HEK293 (cell line): ENCODE results near the gene LGR5.

Experiments
- CTCF ChIA-PET: fragments of 350-600 bp; formaldehyde crosslinking; extraction: SDS; loops from one replicate; lab custom pipeline; 2021; ENCODE audit warnings: antibody characterized with exemption; lab: Yijun Ruan, JAX
- POLR2A ChIA-PET: fragments of 300-600 bp; formaldehyde crosslinking; extraction: SDS; loops from one replicate; lab custom pipeline; 2020; ENCODE audit warnings: antibody characterized with exemption, inconsistent platforms; lab: Yijun Ruan, JAX
- H3K27ac ChIP-seq: fragments of 200-500 bp; sonication (Bioruptor generic); 2 replicates; pipeline ENCODE4 v1.5.1; 2014; ENCODE audit warnings: low read depth, low read length, control low read depth, inconsistent platforms; ENCODE audit errors: extremely low read depth
- H3K36me3 ChIP-seq, 2 experiments: fragments of 200-500 bp in 1 of 2; sonication (Bioruptor generic) in 1 of 2; 1 replicate in 1 of 2; 2 replicates in 1 of 2; pipeline ENCODE4 v1.5.1; 2014 to 2017; ENCODE audit warnings: inconsistent platforms in 2 of 2, low read length in 2 of 2; ENCODE audit not compliant: control insufficient read depth in 2 of 2, insufficient read depth in 1 of 2
- H3K4me1 ChIP-seq: fragments of 200-500 bp; sonication (Bioruptor generic); 2 replicates; pipeline ENCODE4 v1.5.1; 2014; ENCODE audit warnings: mild to moderate bottlenecking, low read length, inconsistent platforms; ENCODE audit not compliant: control insufficient read depth, insufficient read depth
- H3K4me3 ChIP-seq: 2 replicates; pipeline ENCODE4 v1.5.1; 2011; ENCODE audit warnings: low read depth, mild to moderate bottlenecking, control low read depth, low read length, moderate library complexity
- H3K9me3 ChIP-seq: fragments of 200-500 bp; sonication (Bioruptor generic); 2 replicates; pipeline ENCODE4 v1.5.1; 2014; ENCODE audit warnings: low read depth, low read length, inconsistent platforms; ENCODE audit not compliant: control insufficient read depth, insufficient read depth
- BCL11A ChIP-seq: fragments of 450-650 bp; formaldehyde crosslinking; IDR thresholded peaks from 2 replicates; pipeline ENCODE4 v1.5.1; 2016; ENCODE audit warnings: low read depth, missing biosample characterization, missing genetic modification characterization
- EGR2 ChIP-seq: fragments of 450-650 bp; formaldehyde crosslinking; IDR thresholded peaks from 2 replicates; pipeline ENCODE4 v1.5.1; 2016; ENCODE audit warnings: low read depth, missing biosample characterization, missing genetic modification characterization
- GFI1B ChIP-seq: fragments of 450-650 bp; formaldehyde crosslinking; IDR thresholded peaks from 2 replicates; pipeline ENCODE4 v1.5.1; 2016; ENCODE audit warnings: missing biosample characterization, missing genetic modification characterization
- HOXA7 ChIP-seq: sonication (generic); formaldehyde crosslinking; IDR thresholded peaks from 2 replicates; pipeline ENCODE4 v1.8.1; 2022; ENCODE audit warnings: missing genetic modification reagents, borderline replicate concordance
- IKZF3 ChIP-seq: fragments of 450-650 bp; IDR thresholded peaks from 2 replicates; pipeline ENCODE4 v1.5.0; 2018; ENCODE audit warnings: missing biosample characterization, mild to moderate bottlenecking, missing genetic modification characterization, moderate library complexity
- MYNN ChIP-seq: fragments of 450-650 bp; formaldehyde crosslinking; IDR thresholded peaks from 2 replicates; pipeline ENCODE4 v1.5.1; 2016; ENCODE audit warnings: missing biosample characterization, missing genetic modification characterization, borderline replicate concordance
- PATZ1 ChIP-seq: fragments of 450-650 bp; formaldehyde crosslinking; IDR thresholded peaks from 2 replicates; pipeline ENCODE4 v1.5.1; 2016; ENCODE audit warnings: missing biosample characterization, missing genetic modification characterization
- SETDB1 ChIP-seq: IDR thresholded peaks from one replicate; pipeline ENCODE4 v1.6.1; 2017; ENCODE audit warnings: mild to moderate bottlenecking, low read length, moderate library complexity, mixed read lengths; ENCODE audit not compliant: insufficient read length
- SP7 ChIP-seq: fragments of 450-650 bp; formaldehyde crosslinking; IDR thresholded peaks from 2 replicates; pipeline ENCODE4 v1.5.1; 2016; ENCODE audit warnings: missing biosample characterization, missing genetic modification characterization
- TRIM28 ChIP-seq: IDR thresholded peaks from 2 replicates; pipeline ENCODE4 v1.6.1; 2011; ENCODE audit warnings: low read length, control low read depth, borderline replicate concordance
- ZFHX2 ChIP-seq: fragments of 450-650 bp; formaldehyde crosslinking; conservative IDR thresholded peaks from 2 replicates; pipeline ENCODE4 v1.5.1; 2016; ENCODE audit warnings: missing biosample characterization, missing genetic modification characterization
- ZFP37 ChIP-seq: fragments of 450-650 bp; formaldehyde crosslinking; IDR thresholded peaks from 2 replicates; pipeline ENCODE4 v1.5.1; 2016; ENCODE audit warnings: missing biosample characterization, missing genetic modification characterization
- ZFP69B ChIP-seq: fragments of 450-650 bp; formaldehyde crosslinking; IDR thresholded peaks from 2 replicates; pipeline ENCODE4 v1.5.1; 2016; ENCODE audit warnings: missing biosample characterization, missing genetic modification characterization
- ZNF10 ChIP-seq: fragments of 450-650 bp; formaldehyde crosslinking; IDR thresholded peaks from 2 replicates; pipeline ENCODE4 v1.5.1; 2017; ENCODE audit warnings: missing biosample characterization, missing genetic modification characterization
- ZNF121 ChIP-seq: fragments of 450-650 bp; formaldehyde crosslinking; IDR thresholded peaks from 2 replicates; pipeline ENCODE4 v1.5.1; 2016; ENCODE audit warnings: missing biosample characterization, missing genetic modification characterization
- ZNF157 ChIP-seq: fragments of 450-650 bp; formaldehyde crosslinking; IDR thresholded peaks from 2 replicates; pipeline ENCODE4 v1.5.1; 2016; ENCODE audit warnings: missing biosample characterization, missing genetic modification characterization
- ZNF175 ChIP-seq: fragments of 450-650 bp; formaldehyde crosslinking; IDR thresholded peaks from 2 replicates; pipeline ENCODE4 v1.5.1; 2016; ENCODE audit warnings: missing biosample characterization, missing genetic modification characterization
- ZNF184 ChIP-seq: fragments of 450-650 bp; IDR thresholded peaks from 2 replicates; pipeline ENCODE4 v1.5.1; 2018; ENCODE audit warnings: missing biosample characterization, mild to moderate bottlenecking, missing genetic modification characterization
- ZNF2 ChIP-seq: fragments of 450-650 bp; formaldehyde crosslinking; IDR thresholded peaks from 2 replicates; pipeline ENCODE4 v1.5.1; 2016; ENCODE audit warnings: missing biosample characterization, missing genetic modification characterization
- ZNF324 ChIP-seq: fragments of 450-650 bp; formaldehyde crosslinking; IDR thresholded peaks from 2 replicates; pipeline ENCODE4 v1.5.1; 2016; ENCODE audit warnings: missing biosample characterization, missing genetic modification characterization
- ZNF335 ChIP-seq: fragments of 450-650 bp; formaldehyde crosslinking; conservative IDR thresholded peaks from 2 replicates; pipeline ENCODE4 v1.5.1; 2016; ENCODE audit warnings: missing biosample characterization, missing genetic modification characterization
- ZNF341 ChIP-seq: fragments of 450-650 bp; formaldehyde crosslinking; IDR thresholded peaks from 2 replicates; pipeline ENCODE4; 2016; ENCODE audit warnings: low read depth, missing biosample characterization, missing genetic modification characterization
- ZNF521 ChIP-seq: fragments of 450-650 bp; formaldehyde crosslinking; IDR thresholded peaks from 2 replicates; pipeline ENCODE4 v1.5.1; 2017; ENCODE audit warnings: missing biosample characterization, mild to moderate bottlenecking, missing genetic modification characterization
- ZNF548 ChIP-seq: fragments of 450-650 bp; formaldehyde crosslinking; IDR thresholded peaks from 2 replicates; pipeline ENCODE4 v1.5.1; 2016; ENCODE audit warnings: missing biosample characterization, missing genetic modification characterization
- ZNF624 ChIP-seq: fragments of 450-650 bp; formaldehyde crosslinking; IDR thresholded peaks from 2 replicates; pipeline ENCODE4 v1.5.1; 2017; ENCODE audit warnings: missing biosample characterization, missing genetic modification characterization
- ZNF629 ChIP-seq: fragments of 450-650 bp; formaldehyde crosslinking; IDR thresholded peaks from 2 replicates; pipeline ENCODE4 v1.5.1; 2017; ENCODE audit warnings: missing biosample characterization, missing genetic modification characterization
- ZNF660 ChIP-seq: fragments of 450-650 bp; IDR thresholded peaks from 2 replicates; pipeline ENCODE4 v1.5.1; 2018; ENCODE audit warnings: missing biosample characterization, mild to moderate bottlenecking, missing genetic modification characterization
- ZNF768 ChIP-seq: fragments of 450-650 bp; formaldehyde crosslinking; IDR thresholded peaks from 2 replicates; pipeline ENCODE4 v1.5.1; 2018; ENCODE audit warnings: missing biosample characterization, mild to moderate bottlenecking, missing genetic modification characterization
- ZXDB ChIP-seq: fragments of 450-650 bp; formaldehyde crosslinking; IDR thresholded peaks from 2 replicates; pipeline ENCODE4 v1.5.1; 2016; ENCODE audit warnings: missing biosample characterization, missing genetic modification characterization
- TF ChIP-seq, protein P1 (sequence below): fragments of 450-650 bp; formaldehyde crosslinking; IDR thresholded peaks from 2 replicates; pipeline ENCODE4 v1.5.1; 2017; ENCODE audit warnings: missing biosample characterization, missing genetic modification characterization
- TF ChIP-seq, protein P2 (sequence below): fragments of 450-650 bp; formaldehyde crosslinking; IDR thresholded peaks from 2 replicates; pipeline ENCODE4 v1.5.1; 2016; ENCODE audit warnings: missing biosample characterization, missing genetic modification characterization, low read depth
- TF ChIP-seq, protein P3 (sequence below): fragments of 450-650 bp; formaldehyde crosslinking; IDR thresholded peaks from 2 replicates; pipeline ENCODE4 v1.5.1; 2016; ENCODE audit warnings: missing biosample characterization, missing genetic modification characterization

LGR5 gene

DNA sequence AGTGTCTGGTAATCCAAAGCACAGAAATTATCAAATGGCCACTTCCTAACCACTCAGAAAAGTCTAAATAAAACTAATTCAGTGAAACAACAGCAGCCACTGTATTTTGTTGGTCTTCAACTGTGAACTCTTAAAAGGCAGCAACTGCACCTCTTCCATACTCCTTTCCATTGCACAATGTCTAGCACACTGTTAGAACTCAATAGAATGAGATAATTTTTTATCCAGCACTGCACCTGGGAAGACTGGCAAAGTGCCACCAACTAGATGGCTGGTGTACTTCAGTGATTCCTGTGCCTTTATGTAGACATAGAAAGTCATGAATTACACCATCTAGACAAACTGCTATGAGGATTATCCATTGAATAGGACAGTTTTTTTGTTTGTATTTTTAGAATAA, 26.2 kb downstream of the LGR5 start (continued):
- TF ChIP-seq SETDB1 (peak; percentile 11), ZNF184 (tag by site-specific recombination) (no peak), ZNF548 (tag by site-specific recombination) (no peak), ZNF768 (tag by site-specific recombination) (no peak)

GRCh38 chr12:71469258-71469750, 29.7 kb downstream of the LGR5 start:
- Histone ChIP-seq H3K36me3 (no peaks in the 10 kb centered on the region), H3K4me1 (peaks cover 5% of the 10 kb centered on the region; the same call in 1 of the 2 replicates), H3K27ac (no peak overlapping the region), H3K4me3 (no peak overlapping the region), H3K9me3 (no peaks in the 10 kb centered on the region)
- POLR2A ChIA-PET = no interaction called here
- CTCF ChIA-PET = no interaction called here
- no peak for TF ChIP-seq ZNF121 (tag by site-specific recombination)
- TF ChIP-seq ZNF10 (tag by site-specific recombination) = no peak
- TF ChIP-seq ZFP37 (tag by site-specific recombination) = no peak
- no peak for TF ChIP-seq ZNF175 (tag by site-specific recombination)
- peak; percentile 96 for TF ChIP-seq ZFHX2 (tag by site-specific recombination)
- TF ChIP-seq, protein P1, sequence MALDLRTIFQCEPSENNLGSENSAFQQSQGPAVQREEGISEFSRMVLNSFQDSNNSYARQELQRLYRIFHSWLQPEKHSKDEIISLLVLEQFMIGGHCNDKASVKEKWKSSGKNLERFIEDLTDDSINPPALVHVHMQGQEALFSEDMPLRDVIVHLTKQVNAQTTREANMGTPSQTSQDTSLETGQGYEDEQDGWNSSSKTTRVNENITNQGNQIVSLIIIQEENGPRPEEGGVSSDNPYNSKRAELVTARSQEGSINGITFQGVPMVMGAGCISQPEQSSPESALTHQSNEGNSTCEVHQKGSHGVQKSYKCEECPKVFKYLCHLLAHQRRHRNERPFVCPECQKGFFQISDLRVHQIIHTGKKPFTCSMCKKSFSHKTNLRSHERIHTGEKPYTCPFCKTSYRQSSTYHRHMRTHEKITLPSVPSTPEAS (tag by site-specific recombination) = no peak
- 0 out of 2 replicates have a peak, but pooled peaks have one; percentile 46 for TF ChIP-seq ZXDB (tag by site-specific recombination)
- no peak for TF ChIP-seq ZFP69B (tag by site-specific recombination)
- peak; percentile 39; the same call in 1 of the 2 replicates for TF ChIP-seq ZNF335 (tag by site-specific recombination)
- peak; percentile 38 for TF ChIP-seq SP7
- 0 out of 2 replicates have a peak, but pooled peaks have one; percentile 22 for TF ChIP-seq PATZ1
- TF ChIP-seq, protein P2, sequence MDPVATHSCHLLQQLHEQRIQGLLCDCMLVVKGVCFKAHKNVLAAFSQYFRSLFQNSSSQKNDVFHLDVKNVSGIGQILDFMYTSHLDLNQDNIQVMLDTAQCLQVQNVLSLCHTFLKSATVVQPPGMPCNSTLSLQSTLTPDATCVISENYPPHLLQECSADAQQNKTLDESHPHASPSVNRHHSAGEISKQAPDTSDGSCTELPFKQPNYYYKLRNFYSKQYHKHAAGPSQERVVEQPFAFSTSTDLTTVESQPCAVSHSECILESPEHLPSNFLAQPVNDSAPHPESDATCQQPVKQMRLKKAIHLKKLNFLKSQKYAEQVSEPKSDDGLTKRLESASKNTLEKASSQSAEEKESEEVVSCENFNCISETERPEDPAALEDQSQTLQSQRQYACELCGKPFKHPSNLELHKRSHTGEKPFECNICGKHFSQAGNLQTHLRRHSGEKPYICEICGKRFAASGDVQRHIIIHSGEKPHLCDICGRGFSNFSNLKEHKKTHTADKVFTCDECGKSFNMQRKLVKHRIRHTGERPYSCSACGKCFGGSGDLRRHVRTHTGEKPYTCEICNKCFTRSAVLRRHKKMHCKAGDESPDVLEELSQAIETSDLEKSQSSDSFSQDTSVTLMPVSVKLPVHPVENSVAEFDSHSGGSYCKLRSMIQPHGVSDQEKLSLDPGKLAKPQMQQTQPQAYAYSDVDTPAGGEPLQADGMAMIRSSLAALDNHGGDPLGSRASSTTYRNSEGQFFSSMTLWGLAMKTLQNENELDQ = no peak
- peak; percentile 94 for TF ChIP-seq EGR2
- TF ChIP-seq ZNF624 (tag by site-specific recombination) = no peak
- TF ChIP-seq HOXA7 (CRISPR knock-in tag) = no peak
- no peak for TF ChIP-seq MYNN
- peak; percentile 53; the same call in 1 of the 2 replicates for TF ChIP-seq IKZF3
- TF ChIP-seq TRIM28 = peak; percentile 39; the same call in 1 of the 2 replicates
- TF ChIP-seq, protein P3, sequence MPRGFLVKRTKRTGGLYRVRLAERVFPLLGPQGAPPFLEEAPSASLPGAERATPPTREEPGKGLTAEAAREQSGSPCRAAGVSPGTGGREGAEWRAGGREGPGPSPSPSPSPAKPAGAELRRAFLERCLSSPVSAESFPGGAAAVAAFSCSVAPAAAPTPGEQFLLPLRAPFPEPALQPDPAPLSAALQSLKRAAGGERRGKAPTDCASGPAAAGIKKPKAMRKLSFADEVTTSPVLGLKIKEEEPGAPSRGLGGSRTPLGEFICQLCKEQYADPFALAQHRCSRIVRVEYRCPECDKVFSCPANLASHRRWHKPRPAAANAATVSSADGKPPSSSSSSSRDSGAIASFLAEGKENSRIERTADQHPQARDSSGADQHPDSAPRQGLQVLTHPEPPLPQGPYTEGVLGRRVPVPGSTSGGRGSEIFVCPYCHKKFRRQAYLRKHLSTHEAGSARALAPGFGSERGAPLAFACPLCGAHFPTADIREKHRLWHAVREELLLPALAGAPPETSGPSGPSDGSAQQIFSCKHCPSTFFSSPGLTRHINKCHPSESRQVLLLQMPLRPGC (tag by site-specific recombination) = peak; percentile 53; the same call in 1 of the 2 replicates
- TF ChIP-seq ZNF521 (tag by site-specific recombination) = no peak
- TF ChIP-seq GFI1B (tag by site-specific recombination) = peak; percentile 31; the same call in 1 of the 2 replicates
- no peak for TF ChIP-seq ZNF324 (tag by site-specific recombination)
- TF ChIP-seq BCL11A (tag by site-specific recombination) = no peak
- TF ChIP-seq ZNF157 (tag by site-specific recombination) = no peak
- TF ChIP-seq ZNF341 (tag by site-specific recombination) = 0 out of 2 replicates have a peak, but pooled peaks have one; percentile 17
- TF ChIP-seq ZNF629 (tag by site-specific recombination) = peak; percentile 62
- TF ChIP-seq ZNF660 (tag by site-specific recombination) = peak; percentile 95
- peak; percentile 39; the same call in 1 of the 2 replicates for TF ChIP-seq ZNF2 (tag by site-specific recombination)
